Embryonic facial prominence (tissue), 1 donor: ENCODE measurements around the gene PTPRN2.
"Not testable (repeated sequence)": the region's sequence is repeated elsewhere in the genome, so short reads cannot be mapped to it uniquely, and the experiment has no call there.

Source experiments
- DNase-seq: peaks from one replicate; pipeline ENCODE4 v3.0.0-alpha.2; 2016; ENCODE audit errors: extremely low spot score

PTPRN2 gene

DNA sequence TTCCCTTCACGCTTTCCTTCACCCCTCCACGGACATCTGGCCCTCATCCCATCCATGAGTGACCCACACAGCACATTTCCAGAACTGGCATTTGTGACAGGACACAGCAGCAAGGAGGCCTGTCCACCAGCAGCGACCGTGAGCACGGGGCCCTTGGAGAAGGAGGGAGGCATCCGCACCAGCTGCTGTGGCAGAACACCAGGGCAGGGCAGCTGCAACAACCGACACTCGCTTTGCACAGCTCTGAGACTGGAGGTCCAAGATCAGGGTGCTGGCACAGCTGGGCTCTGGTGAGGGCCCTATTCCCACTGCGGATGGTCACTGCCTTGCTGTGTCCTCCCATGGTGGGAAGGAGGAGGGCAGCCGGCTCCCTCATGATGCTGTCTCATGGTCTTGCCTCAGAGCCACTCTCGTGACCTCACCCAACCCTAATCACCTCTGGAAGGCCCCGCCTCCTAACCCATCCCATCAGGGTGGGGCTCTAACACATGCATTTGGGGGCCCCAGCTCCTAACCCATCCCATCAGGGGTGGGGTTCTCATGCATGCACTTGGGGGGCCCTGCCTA, 36.7 kb downstream of the PTPRN2 start:
- DNase-seq = no peak

- DNase-seq = no peak
Measured at GRCh38 chr7:158550394-158550700, 37.3 kb downstream of the PTPRN2 start.

DNA sequence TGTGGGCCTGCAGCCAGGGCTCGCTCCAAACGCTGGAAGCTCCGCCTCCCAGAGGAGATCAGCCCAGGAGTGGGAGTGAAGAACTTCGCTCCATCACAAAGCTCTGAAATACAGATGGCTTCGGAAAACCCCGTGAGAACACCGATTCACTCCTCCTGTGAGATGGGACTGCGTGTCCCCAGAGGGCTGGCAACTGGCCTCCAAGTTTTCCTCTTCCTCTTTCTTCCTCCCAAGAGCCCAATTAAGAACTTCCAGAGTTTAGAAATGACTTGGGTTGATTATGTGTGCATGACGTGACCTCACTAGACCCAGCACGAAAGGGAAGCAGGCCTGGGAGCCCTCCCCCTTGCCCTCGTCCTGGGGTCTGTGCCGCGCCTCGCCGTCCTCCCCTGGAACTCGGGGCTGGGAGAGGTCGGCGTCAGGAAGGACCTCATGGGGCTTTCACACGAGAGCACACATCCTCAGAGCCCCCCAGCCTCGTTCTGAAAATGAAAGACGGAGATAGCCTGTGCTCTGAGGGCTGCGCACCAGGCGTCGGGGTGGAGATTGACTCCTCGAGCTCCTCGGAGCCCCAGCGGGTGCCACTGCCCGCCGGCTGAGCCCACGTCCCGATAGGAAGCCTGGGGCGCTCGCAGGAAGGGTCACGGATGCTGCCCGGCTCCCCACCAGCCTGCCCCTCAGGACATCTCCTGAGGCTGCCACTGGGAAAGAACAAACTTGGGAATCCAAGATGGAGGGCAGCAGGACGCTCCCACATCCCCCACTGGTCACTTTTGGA, 37.8 kb downstream of the PTPRN2 start:
- DNase-seq = no peak

DNA sequence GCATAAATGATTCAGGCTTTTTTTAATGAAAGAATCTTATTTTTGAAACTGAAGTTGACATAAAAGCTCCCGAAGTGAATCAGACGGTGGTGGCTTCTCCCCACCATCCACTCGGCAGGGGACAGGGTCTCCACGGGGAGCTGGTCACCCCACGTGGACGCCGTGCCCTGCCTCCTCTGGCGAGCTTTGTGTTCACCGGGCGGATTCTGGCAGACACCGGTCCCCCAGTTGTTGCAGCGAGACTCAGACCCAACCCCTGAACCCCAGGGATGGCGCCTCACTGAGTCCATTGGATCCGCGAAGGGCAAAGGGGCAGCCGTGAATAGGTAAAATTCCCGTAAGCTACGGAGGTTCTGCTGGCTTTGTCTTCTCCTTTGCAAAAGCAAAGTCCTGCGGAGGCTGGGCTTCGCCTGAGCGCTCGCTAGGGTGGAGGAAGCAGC, 38.4 kb downstream of the PTPRN2 start:
- DNase-seq = no peak

GRCh38 chr7:158548726-158549125, 38.9 kb downstream of the PTPRN2 start:
- no peak for DNase-seq

- no peak for DNase-seq
Measured at GRCh38 chr7:158547817-158548216, 39.8 kb downstream of the PTPRN2 start.

GRCh38 chr7:158546626-158547025, 41.0 kb downstream of the PTPRN2 start:
- DNase-seq = no peak

DNA sequence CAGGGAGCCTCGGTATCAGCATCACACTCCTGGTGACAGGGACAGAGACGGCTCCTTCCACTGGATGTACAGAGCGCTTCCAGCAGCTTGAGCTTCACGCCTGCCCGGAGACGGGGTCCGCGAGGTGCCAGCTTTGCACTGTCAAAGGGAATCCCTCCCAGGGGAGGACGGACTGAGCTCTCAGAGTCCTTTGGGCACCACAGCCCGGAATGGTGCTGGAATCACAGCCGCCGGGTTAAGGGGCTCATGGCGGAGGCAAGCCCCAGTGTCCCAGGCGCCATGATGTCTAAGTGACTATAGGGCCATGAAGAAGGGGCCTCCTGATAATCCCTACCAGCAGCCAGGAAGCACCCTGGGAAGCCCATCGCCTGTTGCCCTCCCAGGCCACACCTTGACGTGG, 41.4 kb downstream of the PTPRN2 start:
- DNase-seq = no peak

DNA sequence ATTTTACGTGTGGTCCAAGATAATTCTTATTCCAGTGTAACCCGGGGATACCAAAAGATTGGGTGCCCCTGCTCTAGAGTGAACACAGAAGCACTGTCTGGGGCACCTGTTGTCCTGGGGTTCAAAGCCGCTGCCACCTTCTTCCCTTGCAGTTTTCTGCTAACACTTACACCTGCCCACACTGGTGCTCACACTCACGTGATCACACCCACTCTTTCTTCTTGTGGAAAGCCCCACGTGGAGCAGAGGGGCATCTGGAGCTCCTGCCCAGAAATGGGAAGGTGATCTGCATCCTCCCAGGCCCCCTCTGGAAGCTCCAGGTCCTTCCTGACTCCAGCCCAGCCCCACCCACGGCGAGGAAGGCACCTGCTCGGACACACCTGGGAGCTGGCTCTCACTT, 42.9 kb downstream of the PTPRN2 start:
- DNase-seq = no peak

DNA sequence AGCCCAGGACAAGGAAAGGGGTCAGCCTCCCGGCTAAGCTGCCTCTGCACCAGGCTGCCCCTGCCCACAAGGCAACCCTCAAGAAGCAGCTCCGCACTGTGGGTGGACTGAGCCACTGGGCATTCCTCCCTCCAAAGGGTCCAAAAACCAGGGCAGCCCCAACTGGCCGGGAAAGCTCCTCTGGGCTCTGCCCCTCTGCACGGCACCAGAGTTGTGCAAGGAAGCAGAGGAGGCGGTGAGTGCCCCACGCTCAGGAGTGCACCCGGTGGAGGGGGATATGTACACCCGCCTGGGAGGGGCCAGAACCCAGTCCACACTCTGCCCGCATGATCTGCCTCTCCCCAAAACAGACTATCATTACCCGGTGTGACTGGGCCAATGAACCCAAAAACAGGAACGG, 43.8 kb downstream of the PTPRN2 start:
- DNase-seq = no peak

DNA sequence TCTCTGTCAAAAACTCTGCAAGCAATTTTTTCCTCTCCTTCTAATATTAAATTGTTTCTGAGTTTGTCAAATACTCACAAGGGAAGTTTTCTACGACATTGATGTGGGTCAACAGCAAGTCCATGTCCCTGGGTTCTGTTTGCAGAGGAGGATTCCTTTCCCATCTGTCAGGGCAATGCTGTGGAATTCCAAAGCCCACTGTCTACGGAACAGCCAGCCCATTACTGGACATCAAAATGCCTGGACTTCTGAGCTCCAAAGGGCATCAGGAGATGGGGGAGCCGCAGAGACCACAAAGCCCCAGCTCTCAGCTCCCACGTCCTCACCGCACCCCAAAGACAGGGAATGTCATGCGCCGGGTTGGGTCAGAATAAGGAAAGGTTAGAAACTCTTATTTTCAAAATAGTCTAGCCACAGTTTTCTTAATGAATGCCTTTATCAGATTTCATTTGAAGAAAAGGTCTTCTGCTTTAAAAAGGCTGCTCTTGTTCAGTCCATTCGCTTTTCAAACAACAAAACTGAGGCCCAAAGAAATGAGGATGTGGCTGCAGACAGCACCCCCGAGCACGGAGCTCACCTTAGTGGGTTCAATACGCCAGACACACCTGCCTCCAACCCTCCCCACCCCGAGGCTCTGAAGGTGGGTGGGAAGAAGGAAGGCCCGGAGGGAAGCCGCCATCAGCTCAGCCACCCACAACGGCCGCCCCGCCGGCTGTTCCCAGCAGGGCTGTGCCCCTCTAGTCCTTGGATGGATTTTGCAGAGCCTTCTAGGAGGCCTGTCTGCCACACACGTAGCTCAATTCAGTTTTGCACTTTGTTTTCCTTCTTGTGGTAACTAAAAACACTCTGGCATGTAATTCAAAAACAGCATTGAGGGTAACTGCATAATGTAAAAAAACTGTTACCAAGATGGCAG, 44.7 kb downstream of the PTPRN2 start:
- DNase-seq = no peak

DNA sequence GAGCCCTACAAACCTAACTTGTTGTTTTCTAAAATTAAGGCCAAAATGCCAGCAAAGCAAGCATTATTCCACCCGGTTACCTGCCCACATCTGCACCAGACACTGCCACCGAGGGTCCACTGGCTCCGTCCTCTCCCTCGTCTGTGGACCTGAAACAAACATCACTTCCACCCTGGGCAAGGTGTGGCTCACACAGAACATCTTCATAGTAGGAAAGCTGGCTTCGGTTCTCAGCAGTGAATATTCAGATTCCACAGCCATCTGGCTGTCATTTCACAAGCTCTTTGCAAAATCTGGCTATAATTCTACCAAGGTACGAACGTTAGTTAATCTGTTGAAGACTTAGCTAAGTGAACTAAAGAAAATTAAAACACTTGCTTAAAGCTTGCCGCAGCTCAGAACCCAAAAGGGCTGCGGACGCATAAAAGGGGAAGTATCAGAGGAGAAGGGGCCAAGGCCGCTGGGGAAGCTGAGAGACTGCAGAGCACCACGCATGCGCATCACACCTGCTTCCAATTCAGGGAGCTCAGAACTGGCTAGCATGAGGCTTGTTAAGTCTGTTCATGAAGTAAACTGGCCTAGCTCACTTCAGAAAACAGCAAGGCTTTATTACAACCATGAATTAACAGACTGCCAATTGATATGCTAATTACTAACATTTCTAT, 46.1 kb downstream of the PTPRN2 start:
- DNase-seq = no peak

- DNase-seq = no peak
Measured at GRCh38 chr7:158539711-158540146, 47.9 kb downstream of the PTPRN2 start.

GRCh38 chr7:158538156-158538946, 49.3 kb downstream of the PTPRN2 start:
- no peak for DNase-seq

DNA sequence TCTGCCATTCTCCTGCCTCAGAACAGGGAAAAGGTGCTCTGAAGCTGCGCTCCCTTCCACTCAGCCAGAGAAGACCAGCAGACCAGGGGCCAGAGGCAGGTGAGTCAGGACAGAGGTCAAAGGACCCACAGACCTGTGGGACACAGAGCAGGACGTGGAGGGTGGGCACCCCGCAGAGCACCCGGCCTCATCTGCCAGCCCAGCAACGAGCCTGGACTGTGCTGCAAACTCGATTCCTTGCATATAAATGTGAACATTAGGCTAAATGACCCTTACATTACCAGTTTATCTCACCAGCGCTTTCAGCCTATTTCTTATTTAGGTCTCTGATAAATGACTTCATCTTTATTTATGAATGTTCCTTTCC, 50.1 kb downstream of the PTPRN2 start:
- DNase-seq = no peak

DNA sequence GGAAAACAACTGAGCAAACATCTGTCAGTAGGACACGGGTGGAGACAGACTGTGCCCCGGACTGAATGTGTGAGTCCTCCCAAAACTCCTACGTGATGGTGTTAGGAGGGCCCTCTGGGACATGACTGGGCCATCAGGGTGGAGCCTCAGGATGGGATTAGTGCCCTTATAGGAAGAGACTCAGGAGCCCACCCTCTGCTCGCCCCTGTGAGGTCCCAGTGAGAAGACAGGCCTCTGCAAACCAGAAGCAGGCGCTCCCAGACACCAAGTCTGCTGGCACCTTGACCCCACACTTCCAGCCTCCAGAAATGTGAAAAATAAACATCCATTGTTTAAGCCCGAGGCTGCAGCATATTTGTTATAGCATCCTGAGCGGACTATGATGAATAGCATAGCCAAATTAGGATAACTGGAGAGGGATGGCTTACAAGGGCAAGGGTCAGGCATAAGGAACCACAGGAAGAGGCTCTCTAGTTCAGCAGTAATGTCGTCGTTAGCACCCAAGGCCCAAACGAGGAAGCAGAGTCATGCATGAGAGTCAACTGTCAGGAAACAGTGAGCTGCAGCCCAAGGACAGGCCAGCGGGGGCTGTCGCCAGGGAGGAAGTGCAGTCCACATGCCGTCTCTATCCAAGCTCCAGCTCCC, 50.6 kb downstream of the PTPRN2 start:
- no peak for DNase-seq

- DNase-seq = no peak
Measured at GRCh38 chr7:158535079-158535478, 52.5 kb downstream of the PTPRN2 start.

DNA sequence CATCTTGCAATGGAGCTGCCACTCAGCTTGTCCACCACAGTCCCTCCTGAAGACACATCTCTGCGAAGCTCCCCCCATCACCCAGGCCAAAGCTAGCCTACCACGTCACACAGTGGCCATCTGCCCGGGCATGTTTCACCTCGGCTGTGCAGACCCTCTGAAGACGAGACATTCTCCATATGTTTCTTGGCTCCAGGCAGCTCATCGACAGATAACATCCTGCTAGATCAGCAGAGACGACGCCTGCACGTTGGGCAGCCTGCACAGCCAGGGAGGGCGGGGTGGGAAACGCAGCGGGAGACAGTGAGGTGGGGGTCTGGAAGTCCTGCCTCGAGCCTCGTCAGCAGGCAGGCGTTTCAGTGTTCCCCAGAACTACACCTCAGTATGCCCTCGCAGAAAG, 53.0 kb downstream of the PTPRN2 start:
- DNase-seq = no peak

- not testable (repeated sequence) for DNase-seq
Measured at GRCh38 chr7:158534134-158534515, 53.5 kb downstream of the PTPRN2 start.

DNA sequence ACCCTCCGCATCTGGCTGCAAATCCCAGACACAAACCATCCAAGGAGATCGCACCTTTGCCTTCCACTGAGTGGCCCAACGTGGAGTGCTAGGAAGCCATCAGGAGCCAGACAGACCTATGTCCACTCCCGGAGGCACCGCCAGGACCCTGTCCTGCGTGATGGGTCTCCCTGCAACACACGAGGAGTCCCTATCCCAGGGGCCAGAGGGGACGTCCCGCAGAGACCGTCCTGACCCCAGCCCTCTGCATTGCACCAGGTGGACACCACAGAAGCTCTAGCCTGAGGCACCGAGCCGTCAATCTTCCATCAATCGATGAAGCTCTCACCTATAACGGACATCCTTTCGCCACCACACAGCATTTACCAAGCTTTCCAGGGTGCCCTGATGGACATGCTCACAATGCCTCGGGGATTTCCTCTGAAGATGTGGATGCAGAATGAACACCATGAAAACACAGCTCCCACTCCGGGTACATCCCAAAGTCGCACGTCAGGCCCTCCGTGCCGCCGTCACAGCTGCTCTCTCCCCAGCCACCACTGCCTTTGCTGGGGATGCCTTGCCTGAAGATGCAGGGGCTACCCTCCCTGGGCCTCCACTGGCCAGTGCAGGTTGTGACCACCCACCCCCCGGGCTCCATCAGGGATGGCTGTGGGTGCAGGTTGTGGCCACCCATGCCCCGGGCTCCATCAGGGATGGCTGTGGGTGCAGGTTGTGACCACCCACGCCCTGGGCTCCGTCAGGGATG, 54.1 kb downstream of the PTPRN2 start:
- DNase-seq = no peak
